H9 (cell line): ENCODE measurements around the gene HCST. TPM values are rescaled to one million over a fixed set of nuclear protein-coding genes. Genes with fewer than 3 reads are reported as not detected.

ENCODE experiments used
- DNase-seq: peaks from one replicate; pipeline ENCODE4 v3.0.0-alpha.2; 2017
- H2AFZ ChIP-seq: one replicate; pipeline ENCODE4 v1.6.1; 2013; ENCODE audit warnings: mild to moderate bottlenecking, low read length, control low read depth, moderate library complexity
- H2AK5ac ChIP-seq: 2 replicates; pipeline ENCODE4 v1.6.1; 2013; ENCODE audit warnings: low read length, control low read depth, mixed read lengths; ENCODE audit not compliant: insufficient read length
- H2BK120ac ChIP-seq: one replicate; pipeline ENCODE4 v1.6.1; 2013; ENCODE audit warnings: low read depth, mild to moderate bottlenecking, low read length, control low read depth, inconsistent platforms; ENCODE audit not compliant: poor library complexity, severe bottlenecking
- H2BK12ac ChIP-seq: 2 replicates; pipeline ENCODE4 v1.6.1; 2013; ENCODE audit warnings: low read length, control low read depth, mixed read lengths, low read depth; ENCODE audit not compliant: insufficient read length
- H2BK15ac ChIP-seq: 2 replicates; pipeline ENCODE4 v1.6.1; 2013; ENCODE audit warnings: low read depth, low read length, control low read depth
- H2BK20ac ChIP-seq: one replicate; pipeline ENCODE4 v1.6.1; 2013; ENCODE audit warnings: low read depth, mild to moderate bottlenecking, low read length, control low read depth, inconsistent platforms; ENCODE audit not compliant: poor library complexity, severe bottlenecking
- H2BK5ac ChIP-seq: 2 replicates; pipeline ENCODE4 v1.6.1; 2013; ENCODE audit warnings: low read length, control low read depth, mixed read lengths; ENCODE audit not compliant: insufficient read length
- H3K14ac ChIP-seq: 2 replicates; pipeline ENCODE4 v1.6.1; 2013; ENCODE audit warnings: low read length, control low read depth; ENCODE audit not compliant: insufficient read depth
- H3K18ac ChIP-seq: 2 replicates; pipeline ENCODE4 v1.6.1; 2013; ENCODE audit warnings: low read depth, mild to moderate bottlenecking, mixed read lengths, low read length, control low read depth; ENCODE audit not compliant: insufficient read length
- H3K23ac ChIP-seq: 2 replicates; pipeline ENCODE4 v1.6.1; 2013; ENCODE audit warnings: low read length, control low read depth, mixed read lengths, low read depth; ENCODE audit not compliant: insufficient read length
- H3K23me2 ChIP-seq: 2 replicates; pipeline ENCODE4 v1.6.1; 2013; ENCODE audit warnings: low read depth, mild to moderate bottlenecking, mixed read lengths, low read length, control low read depth; ENCODE audit not compliant: insufficient read length, poor library complexity, severe bottlenecking
- H3K27ac ChIP-seq: 2 replicates; pipeline ENCODE4 v1.5.1; 2013; ENCODE audit warnings: low read length, control low read depth, mixed read lengths, low read depth; ENCODE audit not compliant: insufficient read length
- H3K27me3 ChIP-seq: 2 replicates; pipeline ENCODE4 v1.6.1; 2013; ENCODE audit warnings: low read length, control low read depth, inconsistent platforms; ENCODE audit not compliant: insufficient read depth
- H3K4ac ChIP-seq: 2 replicates; pipeline ENCODE4 v1.6.1; 2013; ENCODE audit warnings: low read depth, mild to moderate bottlenecking, control low read depth, inconsistent platforms, low read length, moderate library complexity
- H3K4me1 ChIP-seq: 2 replicates; pipeline ENCODE4 v1.6.1; 2013; ENCODE audit warnings: low read length, control low read depth, inconsistent platforms; ENCODE audit not compliant: insufficient read depth
- H3K4me2 ChIP-seq: 2 replicates; pipeline ENCODE4 v1.6.1; 2013; ENCODE audit warnings: low read length, control low read depth, mixed read lengths; ENCODE audit not compliant: insufficient read length, insufficient read depth
- H3K56ac ChIP-seq: 2 replicates; pipeline ENCODE4 v1.6.1; 2013; ENCODE audit warnings: low read depth, mild to moderate bottlenecking, mixed read lengths, low read length, control low read depth; ENCODE audit not compliant: insufficient read length
- H3K79me1 ChIP-seq: 2 replicates; pipeline ENCODE4 v1.6.1; 2013; ENCODE audit warnings: low read depth, mild to moderate bottlenecking, moderate library complexity, low read length, control low read depth, inconsistent platforms; ENCODE audit not compliant: insufficient read depth, poor library complexity, severe bottlenecking
- H3K79me2 ChIP-seq: 2 replicates; pipeline ENCODE4 v1.6.1; 2013; ENCODE audit warnings: low read length, control low read depth, inconsistent platforms; ENCODE audit not compliant: insufficient read depth
- H3K9ac ChIP-seq: 2 replicates; pipeline ENCODE4 v1.6.1; 2013; ENCODE audit warnings: low read length, control low read depth, mixed read lengths; ENCODE audit not compliant: insufficient read length; ENCODE audit errors: extremely low read depth
- H3K9me3 ChIP-seq: one replicate; pipeline ENCODE4 v1.6.1; 2013; ENCODE audit warnings: low read depth, low read length, inconsistent platforms; ENCODE audit not compliant: control insufficient read depth
- H3T11ph ChIP-seq: one replicate; pipeline ENCODE4 v1.6.1; 2013; ENCODE audit warnings: mild to moderate bottlenecking, low read length, control low read depth, inconsistent platforms
- H4K20me1 ChIP-seq: one replicate; pipeline ENCODE4 v1.6.1; 2013; ENCODE audit not compliant: control insufficient read depth, insufficient read length, insufficient read depth
- H4K5ac ChIP-seq: 2 replicates; pipeline ENCODE4 v1.6.1; 2013; ENCODE audit warnings: low read depth, mild to moderate bottlenecking, mixed read lengths, low read length, control low read depth; ENCODE audit not compliant: insufficient read length
- H4K8ac ChIP-seq: replicated peaks from 2 replicates; pipeline ENCODE4 v1.6.1; 2013; ENCODE audit warnings: low read length, control low read depth, mixed read lengths, low read depth; ENCODE audit not compliant: insufficient read length
- H4K91ac ChIP-seq: 2 replicates; pipeline ENCODE4 v1.6.1; 2013; ENCODE audit warnings: low read depth, mild to moderate bottlenecking, moderate library complexity, mixed read lengths, low read length, control low read depth; ENCODE audit not compliant: insufficient read length
- H3K27ac Mint-ChIP-seq, 3 experiments: 2 replicates in 2 of 3; 3 replicates in 1 of 3; pipeline ENCODE4 v1.8.0; 2020 to 2021; ENCODE audit warnings: mixed read lengths in 3 of 3, mild to moderate bottlenecking in 1 of 3, moderate library complexity in 1 of 3
- H3K27me3 Mint-ChIP-seq: 2 replicates; pipeline ENCODE4 v1.8.0; 2021; ENCODE audit warnings: low read depth, mild to moderate bottlenecking, moderate library complexity, mixed read lengths
- H3K36me3 Mint-ChIP-seq, 3 experiments: 2 replicates in 2 of 3; 3 replicates in 1 of 3; pipeline ENCODE4 v1.8.0; 2020 to 2021; ENCODE audit warnings: low read depth in 3 of 3, mixed read lengths in 3 of 3; ENCODE audit not compliant: insufficient read depth in 1 of 3
- H3K4me1 Mint-ChIP-seq, 2 experiments: 2 replicates each; pipeline ENCODE4 v1.8.0; 2020; ENCODE audit warnings: mixed read lengths in 2 of 2
- H3K4me3 Mint-ChIP-seq, 2 experiments: 2 replicates in 1 of 2; 3 replicates in 1 of 2; pipeline ENCODE4 v1.8.0; 2020 to 2021; ENCODE audit warnings: mild to moderate bottlenecking in 2 of 2, mixed read lengths in 2 of 2, moderate library complexity in 1 of 2
- H3K9me3 Mint-ChIP-seq, 2 experiments: 2 replicates in 1 of 2; 3 replicates in 1 of 2; pipeline ENCODE4 v1.8.0; 2020; ENCODE audit warnings: mild to moderate bottlenecking in 2 of 2, mixed read lengths in 2 of 2, moderate library complexity in 1 of 2
- WGBS: extraction: QIAGEN DNeasy Blood & Tissue Kit; methylation state at CpG from one replicate; pipeline ENCODE4 v1.1.7; 2013; ENCODE audit warnings: missing lambda C conversion rate, low lambda C conversion rate, mixed read lengths; ENCODE audit not compliant: insufficient read length; ENCODE audit errors: extremely low coverage; 5-methylcytosine and 5-hydroxymethylcytosine counted together
- total RNA-seq: library from RNA; stranded (reverse); gene quantifications from 2 replicates; pipeline ENCODE4 v1.2.1, GENCODE V29; 2021
- TF ChIP-seq, protein P1 (sequence below): fragments of 200-600 bp; sonication (generic); conservative IDR thresholded peaks from 3 replicates; pipeline ENCODE4 v1.8.0; 2021; ENCODE audit warnings: antibody characterized with exemption, mild to moderate bottlenecking

HCST gene
- total RNA-seq, 1 experiment from 2014 or later = 0.68 TPM

DNA sequence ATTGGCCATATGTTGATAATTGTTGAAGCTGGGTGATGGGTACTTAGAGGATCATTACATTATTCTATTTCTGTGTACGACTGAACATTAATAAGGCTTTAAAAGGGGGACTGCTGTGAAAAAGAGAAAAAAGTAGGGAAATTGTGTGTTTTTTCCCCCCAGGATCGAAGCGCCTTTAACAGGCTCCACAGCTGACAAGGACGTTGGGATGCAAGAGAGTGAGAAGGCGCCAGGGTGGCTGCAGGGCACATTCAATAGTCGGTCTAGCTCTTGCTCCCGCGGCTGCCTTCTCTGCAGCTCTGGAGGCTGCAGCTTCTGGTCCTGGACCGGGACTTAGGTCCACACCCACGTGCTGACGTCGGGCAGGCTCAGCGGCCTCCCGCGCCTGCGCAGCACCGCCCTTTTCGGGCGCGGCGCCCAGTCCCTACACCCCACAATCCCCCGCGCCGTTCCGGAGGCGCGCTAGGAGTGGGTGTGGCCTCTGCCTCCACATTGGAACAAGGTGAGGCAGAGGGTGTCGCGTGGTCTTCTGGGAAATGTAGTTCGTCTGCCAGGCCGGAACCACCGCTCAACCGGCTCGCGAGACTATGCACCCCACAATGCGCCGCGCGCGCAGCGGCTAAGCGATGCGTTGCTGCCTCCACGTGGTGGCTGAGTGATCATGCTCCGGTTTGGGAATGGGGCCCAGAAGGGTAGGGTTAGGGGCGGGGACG lies 29.0 kb downstream of the HCST start:
- Histone ChIP-seq H3K27ac (no peak overlapping the region), H2BK5ac (no peak overlapping the region), H3K23ac (no peak overlapping the region), H3K9ac (peak overlapping the region; percentile 23), H2BK12ac (no peak overlapping the region), H4K91ac (no peak overlapping the region), H3K18ac (no peak overlapping the region), H2BK120ac (no peak overlapping the region), H3K4me1 (no peaks in the 10 kb centered on the region), H2BK20ac (no peak overlapping the region), H4K8ac (no peak overlapping the region), H3K27me3 (no peaks in the 10 kb centered on the region), H3K79me2 (no peaks in the 10 kb centered on the region), H3K79me1 (no peaks in the 10 kb centered on the region), H3K4me2 (peak overlapping the region; percentile 49), H2AK5ac (no peak overlapping the region), H3K9me3 (no peaks in the 10 kb centered on the region), H3K14ac (no peak overlapping the region), H3K23me2 (peaks cover 6% of the 10 kb centered on the region), H2AFZ (no peak overlapping the region), H3K56ac (no peak overlapping the region), H2BK15ac (no peak overlapping the region), H3K4ac (no peak overlapping the region), H4K20me1 (no peaks in the 10 kb centered on the region), H4K5ac (no peak overlapping the region), H3T11ph (no peak overlapping the region)
- TF ChIP-seq, protein P1, sequence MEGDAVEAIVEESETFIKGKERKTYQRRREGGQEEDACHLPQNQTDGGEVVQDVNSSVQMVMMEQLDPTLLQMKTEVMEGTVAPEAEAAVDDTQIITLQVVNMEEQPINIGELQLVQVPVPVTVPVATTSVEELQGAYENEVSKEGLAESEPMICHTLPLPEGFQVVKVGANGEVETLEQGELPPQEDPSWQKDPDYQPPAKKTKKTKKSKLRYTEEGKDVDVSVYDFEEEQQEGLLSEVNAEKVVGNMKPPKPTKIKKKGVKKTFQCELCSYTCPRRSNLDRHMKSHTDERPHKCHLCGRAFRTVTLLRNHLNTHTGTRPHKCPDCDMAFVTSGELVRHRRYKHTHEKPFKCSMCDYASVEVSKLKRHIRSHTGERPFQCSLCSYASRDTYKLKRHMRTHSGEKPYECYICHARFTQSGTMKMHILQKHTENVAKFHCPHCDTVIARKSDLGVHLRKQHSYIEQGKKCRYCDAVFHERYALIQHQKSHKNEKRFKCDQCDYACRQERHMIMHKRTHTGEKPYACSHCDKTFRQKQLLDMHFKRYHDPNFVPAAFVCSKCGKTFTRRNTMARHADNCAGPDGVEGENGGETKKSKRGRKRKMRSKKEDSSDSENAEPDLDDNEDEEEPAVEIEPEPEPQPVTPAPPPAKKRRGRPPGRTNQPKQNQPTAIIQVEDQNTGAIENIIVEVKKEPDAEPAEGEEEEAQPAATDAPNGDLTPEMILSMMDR = peak; percentile 90
- no CpG with 5 or more reads among the region's 47 CpGs for WGBS
- Mint-ChIP-seq H3K27me3 (peaks cover 11% of the 10 kb centered on the region), H3K36me3 (no peaks in the 10 kb centered on the region), H3K27ac (peak overlapping the region; percentile 90 to 96 (median 91); a peak in 6 of 7 replicates), H3K9me3 (no peaks in the 10 kb centered on the region), H3K4me1 (peaks cover 26 to 30% of the 10 kb centered on the region in 2 experiments), H3K4me3 (peak overlapping the region; percentile 50 to 75)
- DNase-seq = peak; percentile 100
